ENCODE results near the gene TRAK2. TPM values are rescaled to one million over a fixed set of nuclear protein-coding genes. Genes with fewer than 3 reads are reported as not detected.

TRAK2 gene
- total and polyA plus RNA-seq, 9 of the 15 experiments (the other 6 are each of a cell fraction or from before 2014, with no cell fraction given), result 3.4 to 10.4 (median 7.3) TPM

DNA sequence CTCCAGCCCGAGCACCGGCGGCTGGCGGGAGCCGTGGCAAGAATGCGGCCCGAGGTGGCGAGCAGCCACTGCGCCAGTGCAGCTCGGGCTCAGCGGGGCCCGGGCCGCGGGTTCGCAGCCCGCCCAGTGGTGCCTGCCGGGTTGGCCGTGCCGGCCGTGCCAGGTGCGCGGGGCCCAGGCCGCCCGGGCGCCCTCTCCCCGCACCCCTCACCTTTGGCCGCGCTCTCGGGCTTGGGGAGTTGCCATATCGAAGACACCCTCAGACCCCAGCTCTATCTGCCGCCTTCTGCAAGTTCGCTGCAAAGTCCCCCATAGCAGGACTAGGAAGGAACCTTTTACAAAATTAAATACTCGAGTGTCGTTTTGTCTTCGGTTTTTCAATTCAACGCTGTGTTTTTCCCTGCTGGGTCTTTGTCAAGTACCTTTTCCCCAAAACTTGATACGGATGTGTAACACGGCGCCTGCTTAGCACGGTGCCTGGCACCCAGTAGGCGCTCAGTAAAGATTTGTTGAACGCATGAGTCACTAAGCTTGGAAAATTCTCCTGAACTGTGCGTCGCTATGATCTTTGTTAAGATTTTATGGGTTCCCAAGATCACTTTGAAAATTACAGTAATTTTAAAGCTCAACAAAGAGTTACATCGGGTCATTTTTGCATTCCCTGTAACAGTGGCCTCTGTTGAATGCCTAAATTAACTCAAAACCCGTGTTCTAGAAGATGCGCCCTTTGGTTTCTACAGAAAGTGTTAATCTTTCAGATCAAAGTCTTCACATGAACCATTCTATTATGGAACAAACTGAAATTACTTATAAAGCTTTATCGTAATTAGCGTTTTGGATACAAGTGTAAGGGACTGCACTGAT is 1.0 kb upstream of the TRAK2 start:
- POLR2A ChIA-PET, result interaction anchor here (0.6 to 2.0 kb wide), 7 partner anchors 11 to 368 kb away, joined by 3 to 17 read pairs (median 3); no protein-coding TSS in a partner anchor
- Histone ChIP-seq H3K9me1 (ENCODE audit: control insufficient read depth, insufficient read depth, low read length) (no peaks in the 10 kb centered on the region), H3K79me2 (ENCODE audit: control insufficient read depth, insufficient read depth, low read length) (peaks cover 21% of the 10 kb centered on the region), H3K4me3 (peak overlapping the region; percentile 98), H3K27me3 (ENCODE audit: control insufficient read depth in 2 of 2, insufficient read depth in 2 of 2, low read length in 2 of 2) (no peaks in the 10 kb centered on the region), H4K20me1 (replicated peaks; ENCODE audit: control insufficient read depth, insufficient read depth, low read length) (no peaks in the 10 kb centered on the region), H3K4me2 (ENCODE audit: insufficient read depth, low read length) (peak overlapping the region; percentile 76), H3K36me3 (ENCODE audit: control insufficient read depth, insufficient read depth, low read length) (no peaks in the 10 kb centered on the region), H3K9me3 (replicated peaks; ENCODE audit: control insufficient read depth, insufficient read depth, low read depth, low read length) (no peaks in the 10 kb centered on the region), H2AFZ (ENCODE audit: low read depth, low read length) (peak overlapping the region; percentile 84), H3K27ac (ENCODE audit: extremely low read depth, low read depth, low read length) (peak overlapping the region; percentile 65; the same call in 2 of the 3 replicates), H3K4me1 (replicated peaks in 1 of 2; ENCODE audit: control insufficient read depth in 2 of 2, insufficient read depth in 2 of 2, low read length in 2 of 2) (peaks cover 7 to 10% of the 10 kb centered on the region in 2 experiments; a peak in 3 of 5 replicates), H3K9ac (ENCODE audit: insufficient read depth in 1 of 2, low read depth in 2 of 2, low read length in 2 of 2) (peak overlapping the region; percentile 69 to 96)
- FAIRE-seq, result no peak
- in situ Hi-C loops (cut with MboI) (no loop called here), intact Hi-C loops (cut with micrococcal nuclease) (loop anchor here (5.0 kb wide), 1 partner anchor 45 kb away; no protein-coding TSS in a partner anchor)
- DNase-seq (ENCODE audit: extremely low read depth in 1 of 4, low spot score in 3 of 4), result peak in 1 of 4 experiments; percentile 29
- BruUV-seq (replicated peaks), result TSS peak; percentile 56
- CTCF ChIA-PET (ENCODE audit: low intra/inter-chr PET ratio), result no interaction called here
- 11% methylated on average over 26 of the region's 49 CpGs for WGBS (ENCODE audit: insufficient coverage, low coverage, missing lambda C conversion rate)
- peak; percentile 59; the same call in 2 of the 3 replicates for ATAC-seq
- TF ChIP-seq JUND (IDR thresholded peaks at IDR 0.05; ENCODE audit: borderline replicate concordance, low read depth, low read length) (no peak), JUND (tag; IDR thresholded peaks at IDR 0.05; ENCODE audit: borderline replicate concordance, low read depth, low read length) (peak; percentile 42; the same call in 1 of the 3 replicates), SMARCC2 (IDR thresholded peaks at IDR 0.05; ENCODE audit: low read depth) (no peak), ZNF583 (CRISPR knock-in tag; IDR thresholded peaks at IDR 0.05) (peak; percentile 26; the same call in 1 of the 2 replicates), ZNF561 (CRISPR knock-in tag; conservative IDR thresholded peaks at IDR 0.05) (no peak), ZKSCAN8 (CRISPR knock-in tag; IDR thresholded peaks at IDR 0.05) (peak; percentile 95), ZNF41 (CRISPR knock-in tag; conservative IDR thresholded peaks at IDR 0.05) (no peak), PRMT5 (CRISPR knock-in tag; IDR thresholded peaks at IDR 0.05) (no peak), ZNF436 (CRISPR knock-in tag; IDR thresholded peaks at IDR 0.05) (no peak), ZNF695 (CRISPR knock-in tag; IDR thresholded peaks at IDR 0.05) (no peak), LEF1 (IDR thresholded peaks at IDR 0.05) (no peak)
- TF ChIP-seq, protein P1, sequence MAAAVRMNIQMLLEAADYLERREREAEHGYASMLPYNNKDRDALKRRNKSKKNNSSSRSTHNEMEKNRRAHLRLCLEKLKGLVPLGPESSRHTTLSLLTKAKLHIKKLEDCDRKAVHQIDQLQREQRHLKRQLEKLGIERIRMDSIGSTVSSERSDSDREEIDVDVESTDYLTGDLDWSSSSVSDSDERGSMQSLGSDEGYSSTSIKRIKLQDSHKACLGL (CRISPR knock-in tag; IDR thresholded peaks at IDR 0.05; ENCODE audit: borderline replicate concordance, poor library complexity, severe bottlenecking), result no peak
- TF ChIP-seq, protein P2, sequence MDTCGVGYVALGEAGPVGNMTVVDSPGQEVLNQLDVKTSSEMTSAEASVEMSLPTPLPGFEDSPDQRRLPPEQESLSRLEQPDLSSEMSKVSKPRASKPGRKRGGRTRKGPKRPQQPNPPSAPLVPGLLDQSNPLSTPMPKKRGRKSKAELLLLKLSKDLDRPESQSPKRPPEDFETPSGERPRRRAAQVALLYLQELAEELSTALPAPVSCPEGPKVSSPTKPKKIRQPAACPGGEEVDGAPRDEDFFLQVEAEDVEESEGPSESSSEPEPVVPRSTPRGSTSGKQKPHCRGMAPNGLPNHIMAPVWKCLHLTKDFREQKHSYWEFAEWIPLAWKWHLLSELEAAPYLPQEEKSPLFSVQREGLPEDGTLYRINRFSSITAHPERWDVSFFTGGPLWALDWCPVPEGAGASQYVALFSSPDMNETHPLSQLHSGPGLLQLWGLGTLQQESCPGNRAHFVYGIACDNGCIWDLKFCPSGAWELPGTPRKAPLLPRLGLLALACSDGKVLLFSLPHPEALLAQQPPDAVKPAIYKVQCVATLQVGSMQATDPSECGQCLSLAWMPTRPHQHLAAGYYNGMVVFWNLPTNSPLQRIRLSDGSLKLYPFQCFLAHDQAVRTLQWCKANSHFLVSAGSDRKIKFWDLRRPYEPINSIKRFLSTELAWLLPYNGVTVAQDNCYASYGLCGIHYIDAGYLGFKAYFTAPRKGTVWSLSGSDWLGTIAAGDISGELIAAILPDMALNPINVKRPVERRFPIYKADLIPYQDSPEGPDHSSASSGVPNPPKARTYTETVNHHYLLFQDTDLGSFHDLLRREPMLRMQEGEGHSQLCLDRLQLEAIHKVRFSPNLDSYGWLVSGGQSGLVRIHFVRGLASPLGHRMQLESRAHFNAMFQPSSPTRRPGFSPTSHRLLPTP (IDR thresholded peaks at IDR 0.05; ENCODE audit: borderline replicate concordance, extremely low read depth, insufficient read length), result peak; percentile 13
- TF ChIP-seq, protein P3, sequence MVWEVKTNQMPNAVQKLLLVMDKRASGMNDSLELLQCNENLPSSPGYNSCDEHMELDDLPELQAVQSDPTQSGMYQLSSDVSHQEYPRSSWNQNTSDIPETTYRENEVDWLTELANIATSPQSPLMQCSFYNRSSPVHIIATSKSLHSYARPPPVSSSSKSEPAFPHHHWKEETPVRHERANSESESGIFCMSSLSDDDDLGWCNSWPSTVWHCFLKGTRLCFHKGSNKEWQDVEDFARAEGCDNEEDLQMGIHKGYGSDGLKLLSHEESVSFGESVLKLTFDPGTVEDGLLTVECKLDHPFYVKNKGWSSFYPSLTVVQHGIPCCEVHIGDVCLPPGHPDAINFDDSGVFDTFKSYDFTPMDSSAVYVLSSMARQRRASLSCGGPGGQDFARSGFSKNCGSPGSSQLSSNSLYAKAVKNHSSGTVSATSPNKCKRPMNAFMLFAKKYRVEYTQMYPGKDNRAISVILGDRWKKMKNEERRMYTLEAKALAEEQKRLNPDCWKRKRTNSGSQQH (CRISPR knock-in tag; IDR thresholded peaks at IDR 0.05), result no peak
- TF ChIP-seq, protein P4, sequence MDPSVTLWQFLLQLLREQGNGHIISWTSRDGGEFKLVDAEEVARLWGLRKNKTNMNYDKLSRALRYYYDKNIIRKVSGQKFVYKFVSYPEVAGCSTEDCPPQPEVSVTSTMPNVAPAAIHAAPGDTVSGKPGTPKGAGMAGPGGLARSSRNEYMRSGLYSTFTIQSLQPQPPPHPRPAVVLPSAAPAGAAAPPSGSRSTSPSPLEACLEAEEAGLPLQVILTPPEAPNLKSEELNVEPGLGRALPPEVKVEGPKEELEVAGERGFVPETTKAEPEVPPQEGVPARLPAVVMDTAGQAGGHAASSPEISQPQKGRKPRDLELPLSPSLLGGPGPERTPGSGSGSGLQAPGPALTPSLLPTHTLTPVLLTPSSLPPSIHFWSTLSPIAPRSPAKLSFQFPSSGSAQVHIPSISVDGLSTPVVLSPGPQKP (CRISPR knock-in tag; IDR thresholded peaks at IDR 0.05), result no peak

All from K562 (cell line).